Thyroid gland (tissue), 4 donors: ENCODE measurements around the gene CACNA1D.

Experiments used
- POLR2A ChIP-seq, 2 donors: fragments of 450-650 bp; IDR thresholded peaks; one replicate each; pipeline ENCODE4 v1.6.1; 2017; ENCODE audit warnings: antibody characterized with exemption in 2 of 2, mild to moderate bottlenecking in 2 of 2, moderate library complexity in 1 of 2
- TF ChIP-seq, protein P1 (sequence below), 6 experiments: fragments of 200-600 bp in 3 of 6; fragments of 450-650 bp in 3 of 6; sonication (generic) in 3 of 6; IDR thresholded peaks; one replicate each; pipeline ENCODE4 v1.5.1; 2016 to 2019; ENCODE audit warnings: antibody characterized with exemption in 6 of 6, mild to moderate bottlenecking in 2 of 6, inconsistent platforms in 1 of 6, moderate library complexity in 1 of 6

DNA sequence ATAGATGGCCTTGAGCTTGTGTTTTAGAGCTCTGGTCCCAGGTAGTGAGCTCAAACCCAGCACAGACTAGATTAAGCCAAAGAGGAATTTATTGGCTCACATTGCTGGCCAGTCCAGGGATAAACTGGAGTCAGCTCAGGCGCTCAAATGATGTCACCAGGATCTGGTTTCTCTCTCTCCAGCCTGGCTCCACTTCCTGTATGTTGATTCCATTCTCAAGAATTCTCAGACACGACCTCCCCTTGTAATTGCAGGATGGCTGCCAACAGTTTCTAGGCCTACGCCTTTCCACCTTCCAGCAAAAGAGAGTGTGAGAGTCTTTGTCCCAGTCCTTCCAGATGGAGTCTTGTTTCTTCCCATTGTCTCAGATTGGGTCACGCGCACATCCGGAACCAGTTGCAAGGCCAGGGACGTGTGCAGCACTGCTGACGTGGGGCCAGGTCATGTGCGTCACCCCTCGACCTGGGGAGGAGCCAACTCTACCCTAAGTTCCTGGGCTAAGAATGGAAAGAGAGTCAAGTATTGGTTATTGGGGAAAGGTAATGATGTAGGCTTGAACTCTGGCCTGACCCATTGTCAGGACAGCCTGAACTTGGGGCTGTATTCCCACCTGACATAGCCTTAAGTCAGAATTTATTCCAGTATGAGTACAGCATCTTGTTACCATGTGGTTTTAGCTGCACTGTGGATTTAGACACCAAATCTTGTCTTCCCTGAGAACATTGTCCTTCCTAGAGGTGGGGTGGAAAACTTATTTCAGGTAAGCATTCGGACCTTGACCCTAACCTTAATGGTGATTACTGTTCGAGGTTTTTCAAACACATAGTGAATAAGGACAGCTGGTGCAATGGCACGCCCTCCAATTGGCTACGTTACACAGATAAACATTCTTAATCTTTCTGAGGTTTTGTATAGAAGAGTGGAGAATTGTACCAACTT lies 31.6 kb downstream of the CACNA1D start:
- TF ChIP-seq, protein P1, sequence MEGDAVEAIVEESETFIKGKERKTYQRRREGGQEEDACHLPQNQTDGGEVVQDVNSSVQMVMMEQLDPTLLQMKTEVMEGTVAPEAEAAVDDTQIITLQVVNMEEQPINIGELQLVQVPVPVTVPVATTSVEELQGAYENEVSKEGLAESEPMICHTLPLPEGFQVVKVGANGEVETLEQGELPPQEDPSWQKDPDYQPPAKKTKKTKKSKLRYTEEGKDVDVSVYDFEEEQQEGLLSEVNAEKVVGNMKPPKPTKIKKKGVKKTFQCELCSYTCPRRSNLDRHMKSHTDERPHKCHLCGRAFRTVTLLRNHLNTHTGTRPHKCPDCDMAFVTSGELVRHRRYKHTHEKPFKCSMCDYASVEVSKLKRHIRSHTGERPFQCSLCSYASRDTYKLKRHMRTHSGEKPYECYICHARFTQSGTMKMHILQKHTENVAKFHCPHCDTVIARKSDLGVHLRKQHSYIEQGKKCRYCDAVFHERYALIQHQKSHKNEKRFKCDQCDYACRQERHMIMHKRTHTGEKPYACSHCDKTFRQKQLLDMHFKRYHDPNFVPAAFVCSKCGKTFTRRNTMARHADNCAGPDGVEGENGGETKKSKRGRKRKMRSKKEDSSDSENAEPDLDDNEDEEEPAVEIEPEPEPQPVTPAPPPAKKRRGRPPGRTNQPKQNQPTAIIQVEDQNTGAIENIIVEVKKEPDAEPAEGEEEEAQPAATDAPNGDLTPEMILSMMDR (IDR thresholded peaks at IDR 0.05): no peak
- TF ChIP-seq POLR2A (IDR thresholded peaks at IDR 0.05): no peak
